ENCODE measurements around the gene COL23A1.

The COL23A1 gene

GRCh38 chr5:178392386-178392785 lies 197.8 kb downstream of the COL23A1 start:
- Mint-ChIP-seq H3K4me1 (ENCODE audit: low read depth) (no peaks in the 10 kb centered on the region), H3K36me3 (ENCODE audit: low read depth) (no peaks in the 10 kb centered on the region), H3K9me3 (no peaks in the 10 kb centered on the region), H3K27ac (no peak overlapping the region), H3K4me3 (no peak overlapping the region), H3K27me3 (ENCODE audit: low read depth) (no peaks in the 10 kb centered on the region)

- H3K36me3 Mint-ChIP-seq (ENCODE audit: low read depth) = no peaks in the 10 kb centered on the region
- no peaks in the 10 kb centered on the region for H3K4me1 Mint-ChIP-seq (ENCODE audit: low read depth)
- H3K9me3 Mint-ChIP-seq = no peaks in the 10 kb centered on the region
- no peak overlapping the region for H3K4me3 Mint-ChIP-seq
- no peak overlapping the region for H3K27ac Mint-ChIP-seq
- no peaks in the 10 kb centered on the region for H3K27me3 Mint-ChIP-seq (ENCODE audit: low read depth)
Measured at GRCh38 chr5:178391480-178391879, 198.7 kb downstream of the COL23A1 start.

DNA sequence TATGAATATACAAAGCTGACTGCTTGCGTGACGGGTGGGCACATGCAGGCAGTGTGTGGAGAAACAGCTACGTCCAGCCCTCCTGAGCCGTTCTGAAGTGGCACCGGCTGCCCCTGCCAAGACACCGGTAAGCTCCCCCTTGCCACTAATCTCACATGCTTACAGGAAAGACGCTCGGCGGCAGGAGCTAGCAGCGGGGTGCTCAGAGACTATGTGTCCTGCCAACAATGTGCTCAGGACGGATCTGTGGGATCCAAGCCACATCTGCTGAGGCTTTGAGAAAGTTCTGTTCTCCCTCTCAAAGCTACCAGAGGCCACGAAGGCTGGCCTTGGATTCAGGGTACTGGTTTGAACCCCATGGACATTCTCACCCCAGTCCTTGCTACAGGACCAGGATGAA lies 200.4 kb downstream of the COL23A1 start:
- Mint-ChIP-seq H3K27ac (no peak overlapping the region), H3K4me3 (no peak overlapping the region), H3K36me3 (ENCODE audit: low read depth) (no peaks in the 10 kb centered on the region), H3K27me3 (ENCODE audit: low read depth) (no peaks in the 10 kb centered on the region), H3K4me1 (ENCODE audit: low read depth) (no peaks in the 10 kb centered on the region), H3K9me3 (no peaks in the 10 kb centered on the region)

DNA sequence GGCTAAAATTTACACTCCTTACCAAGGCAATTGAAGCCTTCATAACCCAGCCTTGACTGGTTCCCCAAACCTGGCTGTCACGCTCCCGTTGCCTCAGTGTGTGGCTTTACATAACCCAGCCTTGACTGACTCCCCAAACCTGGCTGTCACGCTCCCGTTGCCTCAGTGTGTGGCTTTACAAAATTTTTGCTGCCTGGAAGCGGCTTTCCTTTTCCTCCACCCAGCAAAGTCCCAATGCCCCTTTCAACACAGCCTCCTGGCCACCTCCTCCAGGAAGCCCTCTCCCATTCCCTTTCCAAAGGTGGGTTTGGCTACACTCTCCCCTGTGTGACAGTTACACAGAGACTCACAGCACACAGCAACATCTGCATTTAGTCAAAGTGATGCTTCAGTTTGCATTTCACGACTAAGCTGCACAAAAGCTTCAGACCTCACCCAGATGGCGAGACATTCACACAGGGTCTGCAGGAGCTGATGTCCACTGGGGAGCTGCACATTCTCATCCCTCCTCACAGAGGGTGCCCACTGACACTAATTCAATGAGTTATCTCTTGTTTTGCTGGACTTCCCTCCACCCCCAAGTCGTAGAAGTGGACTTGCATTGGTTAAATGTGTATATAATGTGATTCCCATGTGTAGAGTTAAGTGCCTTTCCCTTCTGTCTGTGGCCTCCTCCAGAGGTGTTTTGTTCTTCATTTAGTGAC lies 201.0 kb downstream of the COL23A1 start:
- Mint-ChIP-seq H3K4me1 (ENCODE audit: low read depth) (no peaks in the 10 kb centered on the region), H3K9me3 (no peaks in the 10 kb centered on the region), H3K4me3 (no peak overlapping the region), H3K27me3 (ENCODE audit: low read depth) (no peaks in the 10 kb centered on the region), H3K36me3 (ENCODE audit: low read depth) (no peaks in the 10 kb centered on the region), H3K27ac (no peak overlapping the region)

DNA sequence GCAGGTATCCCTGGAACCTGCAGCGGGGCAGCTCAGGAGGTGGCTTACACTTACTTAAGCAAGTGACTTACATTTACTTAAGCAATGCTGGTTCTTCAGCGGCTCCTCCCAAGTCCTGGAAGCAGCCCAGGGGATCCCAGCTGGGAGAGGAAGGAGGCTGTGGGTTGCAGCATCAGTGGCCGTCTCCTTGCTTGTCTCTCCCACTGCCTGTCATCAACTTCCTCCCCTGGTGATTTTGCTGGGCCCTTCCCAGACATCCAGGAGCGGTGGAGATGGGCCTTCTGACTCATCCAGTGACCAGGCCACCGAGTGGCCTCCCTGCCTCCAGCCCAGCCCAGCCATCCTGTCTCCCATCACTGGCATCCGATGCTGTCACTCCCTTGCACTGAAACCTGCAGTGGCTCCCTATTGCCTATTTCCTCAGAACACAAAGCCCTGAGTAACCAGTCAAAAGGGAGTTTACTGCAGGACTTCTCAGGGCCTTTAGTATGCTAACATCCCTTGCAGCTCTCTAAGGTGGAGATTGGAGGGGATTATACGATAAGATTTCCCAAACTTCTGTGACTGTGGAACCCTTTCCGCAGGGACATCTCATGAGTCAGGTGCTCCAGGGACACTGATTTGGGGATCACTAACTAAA lies 201.7 kb downstream of the COL23A1 start:
- H3K27me3 Mint-ChIP-seq (ENCODE audit: low read depth) = no peaks in the 10 kb centered on the region
- H3K27ac Mint-ChIP-seq = no peak overlapping the region
- no peak overlapping the region for H3K4me3 Mint-ChIP-seq
- no peaks in the 10 kb centered on the region for H3K4me1 Mint-ChIP-seq (ENCODE audit: low read depth)
- no peaks in the 10 kb centered on the region for H3K9me3 Mint-ChIP-seq
- H3K36me3 Mint-ChIP-seq (ENCODE audit: low read depth) = no peaks in the 10 kb centered on the region

- Mint-ChIP-seq H3K4me1 (ENCODE audit: low read depth) (no peaks in the 10 kb centered on the region), H3K9me3 (no peaks in the 10 kb centered on the region), H3K27ac (no peak overlapping the region), H3K36me3 (ENCODE audit: low read depth) (no peaks in the 10 kb centered on the region), H3K4me3 (no peak overlapping the region), H3K27me3 (ENCODE audit: low read depth) (no peaks in the 10 kb centered on the region)
Measured at GRCh38 chr5:178387856-178388190, 202.4 kb downstream of the COL23A1 start.

DNA sequence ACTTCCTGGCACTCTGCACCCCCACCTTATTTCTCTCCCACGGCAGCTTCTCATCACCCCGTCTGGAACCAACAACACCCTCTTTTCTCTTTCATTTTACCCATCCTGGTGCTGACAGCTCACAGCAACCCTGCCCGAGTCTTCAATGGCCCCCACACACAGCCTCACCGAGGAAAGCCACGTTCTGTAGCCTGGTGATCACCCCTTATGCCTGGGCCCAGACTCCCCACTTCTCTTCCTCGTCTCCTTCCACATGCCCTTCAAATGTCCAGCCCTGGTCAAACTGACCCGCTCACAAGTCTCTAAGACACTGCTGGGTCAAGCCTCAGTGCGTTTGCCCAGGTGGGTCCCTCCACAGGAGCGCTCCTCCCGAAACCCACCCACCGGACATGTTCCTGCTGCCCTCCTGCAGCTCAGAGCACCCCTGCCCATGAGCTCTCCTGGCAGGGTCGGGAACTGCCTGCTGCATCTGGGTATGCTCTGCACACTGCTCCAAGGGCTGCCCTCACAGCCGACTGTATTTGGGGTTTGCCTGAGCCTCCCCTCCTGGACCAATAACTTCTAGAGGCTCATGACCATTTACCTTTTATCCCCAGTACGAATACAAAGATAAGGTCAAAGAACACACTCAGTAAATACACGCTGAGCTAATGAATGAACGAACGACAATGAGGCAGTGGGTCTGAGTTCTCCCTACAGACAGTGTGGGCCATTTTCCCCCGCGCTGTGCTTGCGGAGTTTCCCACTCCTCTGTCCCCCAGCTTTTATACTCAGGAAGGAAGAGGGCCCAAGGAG lies 202.9 kb downstream of the COL23A1 start:
- Mint-ChIP-seq H3K4me1 (ENCODE audit: low read depth) (no peaks in the 10 kb centered on the region), H3K27me3 (ENCODE audit: low read depth) (no peaks in the 10 kb centered on the region), H3K36me3 (ENCODE audit: low read depth) (no peaks in the 10 kb centered on the region), H3K9me3 (no peaks in the 10 kb centered on the region), H3K4me3 (no peak overlapping the region), H3K27ac (no peak overlapping the region)

DNA sequence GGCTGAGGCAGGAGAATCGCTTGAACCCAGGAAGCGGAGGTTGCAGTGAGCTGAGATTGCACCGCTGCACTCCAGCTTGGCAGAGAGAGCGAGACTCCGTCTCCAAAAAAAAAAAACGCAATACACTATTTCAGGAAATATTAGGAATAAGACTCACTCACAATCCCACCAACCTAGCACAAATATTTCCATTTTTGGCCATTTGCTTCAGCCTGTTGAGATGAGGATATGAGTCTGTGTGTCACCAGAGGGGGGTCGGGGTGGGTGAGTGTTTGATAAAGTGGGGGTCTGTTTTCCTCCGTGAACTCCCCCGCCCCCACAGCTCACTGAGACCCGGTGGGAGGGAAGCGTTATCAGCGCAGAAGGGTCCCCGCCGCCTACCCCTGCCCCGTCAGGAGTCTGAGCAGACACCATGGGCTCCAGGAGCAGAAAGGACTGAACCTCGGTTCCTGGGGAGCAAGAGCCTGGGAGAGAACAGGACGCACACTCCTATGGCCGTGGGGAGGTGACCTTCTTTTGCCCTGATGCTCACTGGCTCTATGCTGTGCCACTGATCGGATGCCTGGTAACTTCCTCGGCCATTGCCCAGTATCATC lies 203.8 kb downstream of the COL23A1 start:
- Mint-ChIP-seq H3K4me1 (ENCODE audit: low read depth) (no peaks in the 10 kb centered on the region), H3K4me3 (no peak overlapping the region), H3K27me3 (ENCODE audit: low read depth) (no peaks in the 10 kb centered on the region), H3K36me3 (ENCODE audit: low read depth) (no peaks in the 10 kb centered on the region), H3K27ac (no peak overlapping the region), H3K9me3 (no peaks in the 10 kb centered on the region)

GRCh38 chr5:178385496-178385890 lies 204.7 kb downstream of the COL23A1 start:
- H3K4me1 Mint-ChIP-seq (ENCODE audit: low read depth) = no peaks in the 10 kb centered on the region
- no peak overlapping the region for H3K27ac Mint-ChIP-seq
- H3K36me3 Mint-ChIP-seq (ENCODE audit: low read depth) = no peaks in the 10 kb centered on the region
- no peaks in the 10 kb centered on the region for H3K27me3 Mint-ChIP-seq (ENCODE audit: low read depth)
- H3K9me3 Mint-ChIP-seq = no peaks in the 10 kb centered on the region
- no peak overlapping the region for H3K4me3 Mint-ChIP-seq

DNA sequence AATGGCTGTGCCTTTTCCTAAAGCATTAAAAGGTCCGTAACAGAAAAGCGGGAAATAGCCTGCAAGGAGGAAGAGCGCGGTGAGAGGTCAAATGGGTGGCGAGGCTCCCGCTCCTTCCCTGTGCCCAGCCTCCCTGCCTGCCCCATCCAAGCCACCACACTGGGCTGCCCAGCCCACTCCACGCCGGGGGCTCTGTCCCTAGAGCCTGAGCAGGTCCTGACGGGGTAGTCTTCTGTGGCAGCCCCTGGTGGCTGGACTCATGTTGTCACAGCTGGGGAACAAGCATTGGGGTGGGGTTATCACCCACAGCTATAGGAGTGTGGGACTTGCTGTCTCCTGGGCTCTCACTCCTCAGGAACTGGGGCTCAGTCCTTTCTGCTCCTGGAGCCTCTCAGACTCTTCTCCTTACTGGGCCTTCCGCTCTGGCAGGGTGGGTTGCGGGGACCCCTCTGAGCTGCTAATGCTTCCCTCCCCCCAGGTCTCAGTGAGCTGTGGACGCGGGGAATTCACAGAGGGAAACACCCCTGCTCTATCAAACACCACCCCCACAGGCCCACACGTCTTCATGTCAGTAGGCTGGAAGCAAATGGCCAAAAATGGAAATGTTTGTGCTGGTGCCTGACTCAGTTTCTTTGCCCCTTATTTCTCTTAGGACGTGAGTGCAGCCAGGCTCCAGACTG lies 205.2 kb downstream of the COL23A1 start:
- Mint-ChIP-seq H3K27ac (no peak overlapping the region), H3K9me3 (no peaks in the 10 kb centered on the region), H3K4me3 (no peak overlapping the region), H3K4me1 (ENCODE audit: low read depth) (no peaks in the 10 kb centered on the region), H3K36me3 (ENCODE audit: low read depth) (no peaks in the 10 kb centered on the region), H3K27me3 (ENCODE audit: low read depth) (no peaks in the 10 kb centered on the region)

GRCh38 chr5:178383919-178384815 lies 206.0 kb downstream of the COL23A1 start:
- Mint-ChIP-seq H3K4me1 (ENCODE audit: low read depth) (no peaks in the 10 kb centered on the region), H3K9me3 (no peaks in the 10 kb centered on the region), H3K4me3 (no peak overlapping the region), H3K27me3 (ENCODE audit: low read depth) (no peaks in the 10 kb centered on the region), H3K36me3 (ENCODE audit: low read depth) (no peaks in the 10 kb centered on the region), H3K27ac (no peak overlapping the region)

DNA sequence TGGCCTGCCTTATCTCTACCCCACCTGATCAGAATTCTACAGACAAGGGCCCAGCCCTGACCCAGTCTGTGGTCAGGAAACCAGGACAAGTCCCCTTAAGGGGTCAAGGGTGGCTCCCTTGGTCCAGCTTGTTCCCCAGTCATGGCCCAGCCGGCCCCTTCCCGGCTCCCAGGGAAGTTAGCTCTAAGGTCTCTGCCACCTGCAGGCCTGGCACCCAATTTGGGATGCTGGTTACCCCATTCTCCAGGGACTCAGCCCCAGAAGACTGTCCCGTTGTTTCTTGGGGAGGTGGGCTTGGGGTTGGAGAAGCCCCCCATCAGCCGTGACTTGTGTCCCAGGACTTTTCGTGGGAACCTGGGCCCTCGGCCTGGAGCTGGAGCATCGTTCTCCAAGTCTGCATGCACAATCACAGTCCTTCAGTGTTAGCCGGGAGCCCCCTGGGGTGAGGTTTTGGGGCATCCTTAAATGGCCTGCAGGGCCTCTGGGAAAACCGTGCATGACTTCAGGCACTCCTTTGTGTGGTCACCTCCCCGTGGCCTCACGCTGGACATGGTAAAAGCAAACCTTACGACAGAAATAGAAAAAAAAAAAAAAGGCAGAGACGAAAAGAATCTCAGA lies 206.8 kb downstream of the COL23A1 start:
- no peak overlapping the region for H3K4me3 Mint-ChIP-seq

GRCh38 chr5:178382754-178383164 lies 207.4 kb downstream of the COL23A1 start:
- no peaks in the 10 kb centered on the region for H3K9me3 Mint-ChIP-seq
- no peak overlapping the region for H3K4me3 Mint-ChIP-seq
- H3K27me3 Mint-ChIP-seq (ENCODE audit: low read depth) = no peaks in the 10 kb centered on the region
- H3K4me1 Mint-ChIP-seq (ENCODE audit: low read depth) = no peaks in the 10 kb centered on the region
- H3K27ac Mint-ChIP-seq = no peak overlapping the region
- no peaks in the 10 kb centered on the region for H3K36me3 Mint-ChIP-seq (ENCODE audit: low read depth)

More for the DNA sequence above, 206.8 kb downstream of the COL23A1 start:
- Mint-ChIP-seq H3K4me1 (ENCODE audit: low read depth) (no peaks in the 10 kb centered on the region), H3K27me3 (ENCODE audit: low read depth) (no peaks in the 10 kb centered on the region), H3K27ac (no peak overlapping the region), H3K9me3 (no peaks in the 10 kb centered on the region), H3K36me3 (ENCODE audit: low read depth) (no peaks in the 10 kb centered on the region)
